ENCODE results near the gene ITGB3BP. TPM values are rescaled to one million over a fixed set of nuclear protein-coding genes. Genes with fewer than 3 reads are reported as not detected.
"Not testable (repeated sequence)": the region's sequence is repeated elsewhere in the genome, so short reads cannot be mapped to it uniquely, and the experiment has no call there.

Gene ITGB3BP, protein sequence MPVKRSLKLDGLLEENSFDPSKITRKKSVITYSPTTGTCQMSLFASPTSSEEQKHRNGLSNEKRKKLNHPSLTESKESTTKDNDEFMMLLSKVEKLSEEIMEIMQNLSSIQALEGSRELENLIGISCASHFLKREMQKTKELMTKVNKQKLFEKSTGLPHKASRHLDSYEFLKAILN
- total RNA-seq (2021) (61.7 and 79.2 TPM in 2 replicates), Bru-seq, nascent RNA (percentile 84 among the genes with signal in this experiment), BruChase-seq, experiment 1, labeled RNA remaining after a 2-hour chase (percentile 81 among the genes with signal in this experiment), BruChase-seq, experiment 2, labeled RNA remaining after a 6-hour chase (percentile 63 among the genes with signal in this experiment)
- long read RNA-seq, transcript ITGB3BP-201 (9 exons, 948 nt), result major isoform, 36 of 124 reads
- long read RNA-seq, partial matches to known transcripts, result 3 of 124 reads
- long read RNA-seq, other reads (novel, unspliced or antisense), result 80 of 124 reads

DNA sequence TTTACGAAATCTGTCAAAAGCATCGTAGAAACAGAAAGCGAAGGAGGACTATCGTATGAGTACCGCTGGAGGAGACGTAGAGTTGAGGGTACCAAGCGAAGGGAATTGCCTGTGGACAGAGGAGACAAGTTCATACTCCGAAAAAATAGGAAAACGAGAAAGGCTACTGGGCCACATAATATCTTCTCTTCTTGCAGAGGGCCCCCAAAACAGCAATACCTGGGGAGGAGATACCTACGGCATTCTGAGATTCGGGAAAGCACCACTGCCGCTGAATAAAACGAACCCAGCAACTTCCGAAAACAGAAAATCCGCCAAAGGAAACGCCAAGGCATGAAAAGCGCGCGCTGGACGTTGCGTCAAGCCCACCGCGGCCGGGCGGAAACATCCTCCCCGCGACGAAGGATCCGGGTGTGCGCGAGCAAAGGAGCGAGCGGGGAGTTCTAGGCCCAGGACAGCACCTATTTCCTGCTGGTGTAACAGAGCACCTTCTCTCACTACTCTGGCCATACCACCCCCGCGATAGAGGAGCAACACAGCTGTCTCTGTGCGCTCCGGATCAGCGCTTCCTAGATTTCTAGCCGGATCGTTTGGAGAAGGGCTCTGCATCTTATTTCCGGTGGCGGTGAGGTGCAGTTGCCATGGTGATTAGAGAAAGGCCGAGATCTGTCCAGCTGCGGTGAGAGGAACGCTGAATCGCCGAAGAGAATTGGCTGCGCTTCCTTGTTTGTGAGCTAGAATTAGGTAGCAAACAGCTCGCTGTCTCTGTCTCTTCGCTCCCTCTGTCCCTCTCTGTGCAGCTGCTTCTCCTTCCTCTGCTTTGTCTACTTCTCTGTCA lies at the start of gene ITGB3BP, which contains the start of gene EFCAB7:
TSS of gene ITGB3BP (minus strand) at position 335 of the 838 bp plus-strand sequence. CDS start at position 243, 92 bp downstream.
TSS of gene EFCAB7 (plus strand) at position 635 of the 838 bp plus-strand sequence. CDS start 2,048 bp downstream, outside the sequence.
- Histone ChIP-seq H4K20me1 (ENCODE audit: insufficient read depth) (no peaks in the 10 kb centered on the region), H3K4me1 (replicated peaks; ENCODE audit: insufficient read depth) (peaks cover 24% of the 10 kb centered on the region), H3K4me3 (peak within 1 kb of the TSS; percentile 98), H3K79me2 (ENCODE audit: low read depth) (peaks cover 52% of the 10 kb centered on the region), H3F3A (ENCODE audit: insufficient read depth, low read depth) (peaks cover 6% of the 10 kb centered on the region; the same call in 1 of the 2 replicates), H3K36me3 (ENCODE audit: low read depth) (peaks cover 13% of the 10 kb centered on the region), H2AFZ (peak within 1 kb of the TSS; percentile 100), H3K4me2 (peak within 1 kb of the TSS; percentile 97), H3K27me3 (ENCODE audit: insufficient read depth, low read depth) (no peaks in the 10 kb centered on the region), H3K27ac (peak within 1 kb of the TSS; percentile 67), H3K9me2 (ENCODE audit: insufficient read depth) (no peaks in the 10 kb centered on the region), H3K9me3 (ENCODE audit: insufficient read depth, low read depth) (no peaks in the 10 kb centered on the region)
- ChIA-PET CTCF (interaction anchor here (1.6 kb wide), 1 partner anchor 151 kb away, joined by 3 read pairs; no protein-coding TSS in a partner anchor), POLR2A (ENCODE audit: unreplicated experiment) (interaction anchor here (0.7 kb wide), 4 partner anchors 90 to 1902 kb away, joined by 3 to 4 read pairs (median 3); no protein-coding TSS in a partner anchor)
- intact Hi-C loops (cut with micrococcal nuclease; ENCODE audit: unreplicated experiment), result loop anchor here (2.0 to 5.0 kb wide), 2 partner anchors 156 to 206 kb away; partner anchors contain the start of gene ALG6
- peak; percentile 86 to 90 for DNase-seq
- TF ChIP-seq, protein P1, sequence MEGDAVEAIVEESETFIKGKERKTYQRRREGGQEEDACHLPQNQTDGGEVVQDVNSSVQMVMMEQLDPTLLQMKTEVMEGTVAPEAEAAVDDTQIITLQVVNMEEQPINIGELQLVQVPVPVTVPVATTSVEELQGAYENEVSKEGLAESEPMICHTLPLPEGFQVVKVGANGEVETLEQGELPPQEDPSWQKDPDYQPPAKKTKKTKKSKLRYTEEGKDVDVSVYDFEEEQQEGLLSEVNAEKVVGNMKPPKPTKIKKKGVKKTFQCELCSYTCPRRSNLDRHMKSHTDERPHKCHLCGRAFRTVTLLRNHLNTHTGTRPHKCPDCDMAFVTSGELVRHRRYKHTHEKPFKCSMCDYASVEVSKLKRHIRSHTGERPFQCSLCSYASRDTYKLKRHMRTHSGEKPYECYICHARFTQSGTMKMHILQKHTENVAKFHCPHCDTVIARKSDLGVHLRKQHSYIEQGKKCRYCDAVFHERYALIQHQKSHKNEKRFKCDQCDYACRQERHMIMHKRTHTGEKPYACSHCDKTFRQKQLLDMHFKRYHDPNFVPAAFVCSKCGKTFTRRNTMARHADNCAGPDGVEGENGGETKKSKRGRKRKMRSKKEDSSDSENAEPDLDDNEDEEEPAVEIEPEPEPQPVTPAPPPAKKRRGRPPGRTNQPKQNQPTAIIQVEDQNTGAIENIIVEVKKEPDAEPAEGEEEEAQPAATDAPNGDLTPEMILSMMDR (conservative IDR thresholded peaks at IDR 0.05), result no peak
- no peak for TF ChIP-seq EZH2 (IDR thresholded peaks at IDR 0.05; ENCODE audit: low read depth)
- no TSS peak for BruUV-seq (replicated peaks)

DNA sequence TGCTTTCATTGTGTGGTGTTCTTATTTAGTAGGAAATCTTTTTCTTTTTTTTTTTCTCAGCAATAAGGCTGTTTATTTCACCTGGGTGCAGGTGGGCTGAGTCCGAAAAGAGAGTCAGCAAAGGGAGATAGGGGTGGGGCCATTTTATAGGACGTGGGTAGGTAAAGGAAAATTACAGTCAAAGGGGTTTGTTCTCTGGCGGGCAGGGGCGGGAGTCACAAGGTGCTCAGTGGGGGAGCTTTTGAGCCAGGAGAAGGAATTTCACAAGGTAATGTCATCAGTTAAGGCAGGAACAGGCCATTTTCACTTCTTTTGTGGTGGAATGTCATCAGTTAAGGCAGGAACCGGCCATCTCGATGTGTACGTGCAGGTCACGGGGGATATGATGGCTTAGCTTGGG lies 49.7 kb upstream of the ITGB3BP start:
- H3K79me2 ChIP-seq (ENCODE audit: low read depth); H3K4me1 ChIP-seq (replicated peaks; ENCODE audit: insufficient read depth); H3K36me3 ChIP-seq (ENCODE audit: low read depth); H3K27ac ChIP-seq; H3K4me3 ChIP-seq; intact Hi-C loops (cut with micrococcal nuclease; ENCODE audit: unreplicated experiment); H2AFZ ChIP-seq; H3F3A ChIP-seq (ENCODE audit: insufficient read depth, low read depth); BruUV-seq (replicated peaks); POLR2A ChIA-PET (ENCODE audit: unreplicated experiment); H3K9me3 ChIP-seq (ENCODE audit: insufficient read depth, low read depth); H3K9me2 ChIP-seq (ENCODE audit: insufficient read depth); H4K20me1 ChIP-seq (ENCODE audit: insufficient read depth); CTCF ChIA-PET; H3K27me3 ChIP-seq (ENCODE audit: insufficient read depth, low read depth); DNase-seq; H3K4me2 ChIP-seq: not testable (repeated sequence)

GRCh38 chr1:63569640-63570316 lies 46.8 kb upstream of the ITGB3BP start:
- no peaks in the 10 kb centered on the region for H3K36me3 ChIP-seq (ENCODE audit: low read depth)
- H4K20me1 ChIP-seq (ENCODE audit: insufficient read depth), result no peaks in the 10 kb centered on the region
- DNase-seq, result no peak
- no peaks in the 10 kb centered on the region for H3K4me1 ChIP-seq (replicated peaks; ENCODE audit: insufficient read depth)
- no peaks in the 10 kb centered on the region for H3K9me3 ChIP-seq (ENCODE audit: insufficient read depth, low read depth)
- intact Hi-C loops (cut with micrococcal nuclease; ENCODE audit: unreplicated experiment), result no loop called here
- no peaks in the 10 kb centered on the region for H3K9me2 ChIP-seq (ENCODE audit: insufficient read depth)
- no peak for TF ChIP-seq EZH2 (IDR thresholded peaks at IDR 0.05; ENCODE audit: low read depth)
- TF ChIP-seq, protein P1 (conservative IDR thresholded peaks at IDR 0.05), result no peak
- BruUV-seq (replicated peaks), result no TSS peak
- no peak overlapping the region for H3K4me2 ChIP-seq
- no peak overlapping the region for H2AFZ ChIP-seq
- H3F3A ChIP-seq (ENCODE audit: insufficient read depth, low read depth), result no peaks in the 10 kb centered on the region
- H3K27me3 ChIP-seq (ENCODE audit: insufficient read depth, low read depth), result no peaks in the 10 kb centered on the region
- no peak overlapping the region for H3K27ac ChIP-seq
- H3K4me3 ChIP-seq, result no peak overlapping the region
- CTCF ChIA-PET, result no interaction called here
- POLR2A ChIA-PET (ENCODE audit: unreplicated experiment), result no interaction called here
- H3K79me2 ChIP-seq (ENCODE audit: low read depth), result no peaks in the 10 kb centered on the region

Measured in PC-9 (cell line).